H1 (cell line): ENCODE measurements around the gene CENPM. TPM values are rescaled to one million over a fixed set of nuclear protein-coding genes. Genes with fewer than 3 reads are reported as not detected.

Experiments
- CTCF ChIA-PET: fragments of 300-600 bp; sonication (Branson Sonifier 250); formaldehyde crosslinking; loops from one replicate; lab custom pipeline; 2021; ENCODE audit not compliant: partially characterized antibody; lab: Charles Lee
- POLR2A ChIA-PET: fragments of 300-600 bp; sonication (Branson Sonifier 250); formaldehyde crosslinking; loops from one replicate; lab custom pipeline; 2021; ENCODE audit warnings: inconsistent platforms; ENCODE audit not compliant: partially characterized antibody; lab: Charles Lee
- DNase-seq, 2 experiments: peaks; one replicate each; pipeline versions ENCODE4 v3.0.0 to v3.0.0-alpha.2; 2010 to 2022; ENCODE audit warnings: low spot score in 2 of 2, low read depth in 1 of 2, mixed read lengths in 1 of 2
- FAIRE-seq: peaks from 2 replicates; lab custom pipeline; 2011; peaks lifted over from hg19 to GRCh38; lab: Jason Lieb, UNC
- H2AFZ ChIP-seq: 2 replicates; pipeline ENCODE4 v1.8.1; 2012; ENCODE audit warnings: low read length, inconsistent platforms
- H2AK5ac ChIP-seq: 2 replicates; pipeline ENCODE4 v1.6.1; 2013; ENCODE audit warnings: low read depth, low read length
- H2BK120ac ChIP-seq: replicated peaks from 2 replicates; pipeline ENCODE3; 2013; ENCODE audit warnings: low read depth, low read length, inconsistent platforms
- H2BK12ac ChIP-seq: 2 replicates; pipeline ENCODE4 v1.6.1; 2013; ENCODE audit warnings: low read depth, low read length
- H2BK15ac ChIP-seq: 2 replicates; pipeline ENCODE4 v1.6.1; 2013; ENCODE audit warnings: low read length
- H2BK20ac ChIP-seq: 2 replicates; pipeline ENCODE4 v1.6.1; 2013; ENCODE audit warnings: low read length
- H2BK5ac ChIP-seq: 2 replicates; pipeline ENCODE4 v1.6.1; 2013; ENCODE audit warnings: low read depth, low read length
- H3K14ac ChIP-seq: 2 replicates; pipeline ENCODE4 v1.6.1; 2013; ENCODE audit warnings: inconsistent platforms; ENCODE audit not compliant: insufficient read length
- H3K18ac ChIP-seq: 2 replicates; pipeline ENCODE4 v1.6.1; 2013; ENCODE audit warnings: low read length; ENCODE audit errors: extremely low read depth
- H3K23ac ChIP-seq: 2 replicates; pipeline ENCODE4 v1.6.1; 2013; ENCODE audit warnings: inconsistent platforms; ENCODE audit not compliant: insufficient read length
- H3K23me2 ChIP-seq: 2 replicates; pipeline ENCODE4 v1.6.1; 2013; ENCODE audit warnings: low read depth, low read length
- H3K27ac ChIP-seq: 2 replicates; pipeline ENCODE4 v1.6.1; 2011; ENCODE audit warnings: low read depth, low read length, inconsistent platforms
- H3K27me3 ChIP-seq, 4 experiments: replicated peaks in 1 of 4; 1 replicate in 1 of 4; 2 replicates in 3 of 4; pipeline versions ENCODE4 v1.6.1 to v1.8.1; 2011 to 2013; ENCODE audit warnings: low read length in 3 of 4, mild to moderate bottlenecking in 3 of 4, inconsistent platforms in 2 of 4, mixed read lengths in 2 of 4, moderate library complexity in 1 of 4; ENCODE audit not compliant: control insufficient read depth in 3 of 4, insufficient read depth in 3 of 4; ENCODE audit errors: extremely low read depth in 1 of 4
- H3K36me3 ChIP-seq, 4 experiments: 2 replicates each; pipeline versions ENCODE4 v1.6.1 to v1.8.1; 2011 to 2013; ENCODE audit warnings: mild to moderate bottlenecking in 4 of 4, low read length in 3 of 4, moderate library complexity in 2 of 4, control low read depth in 1 of 4, inconsistent platforms in 1 of 4; ENCODE audit not compliant: insufficient read depth in 4 of 4, control insufficient read depth in 2 of 4
- H3K4ac ChIP-seq: replicated peaks from 2 replicates; pipeline ENCODE3; 2013; ENCODE audit warnings: low read length, low read depth, mixed read lengths, inconsistent platforms; ENCODE audit not compliant: insufficient read length
- H3K4me1 ChIP-seq, 4 experiments: replicated peaks in 1 of 4; 1 replicate in 1 of 4; 2 replicates in 3 of 4; pipeline versions ENCODE4 v1.6.1 to v1.8.1; 2011 to 2013; ENCODE audit warnings: low read length in 3 of 4, inconsistent platforms in 2 of 4, mixed read lengths in 1 of 4; ENCODE audit not compliant: insufficient read depth in 4 of 4, control insufficient read depth in 3 of 4
- H3K4me2 ChIP-seq, 2 experiments: 2 replicates each; pipeline versions ENCODE4 v1.6.1 to v1.8.1; 2011 to 2013; ENCODE audit warnings: low read depth in 2 of 2, low read length in 2 of 2, control low read depth in 1 of 2, inconsistent platforms in 1 of 2, mild to moderate bottlenecking in 1 of 2; ENCODE audit not compliant: insufficient read depth in 1 of 2
- H3K4me3 ChIP-seq, 4 experiments: fragments of 200-600, 300-600 bp in 1 of 4; sonication (generic), shearing (Covaris generic), sonication (Bioruptor Twin) in 1 of 4; 2 replicates each; pipeline versions ENCODE4 v1.5.1 to v1.8.1; 2011 to 2016; ENCODE audit warnings: low read length in 4 of 4, low read depth in 3 of 4, control low read depth in 2 of 4, inconsistent platforms in 2 of 4, mild to moderate bottlenecking in 2 of 4, mixed read lengths in 1 of 4, moderate library complexity in 1 of 4; ENCODE audit not compliant: insufficient read depth in 2 of 4; ENCODE audit errors: extremely low read depth in 1 of 4
- H3K56ac ChIP-seq: replicated peaks from 2 replicates; pipeline ENCODE3; 2013; ENCODE audit warnings: low read depth, mild to moderate bottlenecking, mixed read lengths, low read length, inconsistent platforms; ENCODE audit not compliant: insufficient read length
- H3K79me1 ChIP-seq: 2 replicates; pipeline ENCODE4 v1.6.1; 2013; ENCODE audit warnings: low read depth, low read length, control low read depth
- H3K79me2 ChIP-seq, 2 experiments: 2 replicates each; pipeline versions ENCODE4 v1.6.1 to v1.8.1; 2012 to 2013; ENCODE audit warnings: low read length in 2 of 2, mild to moderate bottlenecking in 2 of 2, inconsistent platforms in 1 of 2; ENCODE audit not compliant: insufficient read depth in 2 of 2, control insufficient read depth in 1 of 2
- H3K9ac ChIP-seq, 4 experiments: replicated peaks in 1 of 4; 1 replicate in 1 of 4; 2 replicates in 3 of 4; pipeline versions ENCODE4 v1.6.1 to v1.8.1; 2011 to 2013; ENCODE audit warnings: low read depth in 3 of 4, low read length in 3 of 4, control low read depth in 2 of 4, mild to moderate bottlenecking in 2 of 4, moderate library complexity in 2 of 4, inconsistent platforms in 1 of 4; ENCODE audit errors: extremely low read depth in 1 of 4
- H3K9me3 ChIP-seq, 2 experiments: 2 replicates each; pipeline versions ENCODE4 v1.6.1 to v1.8.1; 2012 to 2013; ENCODE audit warnings: mild to moderate bottlenecking in 2 of 2, moderate library complexity in 2 of 2, control low read depth in 1 of 2, inconsistent platforms in 1 of 2, low read depth in 1 of 2, low read length in 1 of 2, mixed read lengths in 1 of 2; ENCODE audit not compliant: insufficient read depth in 2 of 2
- H4K20me1 ChIP-seq, 2 experiments: replicated peaks in 1 of 2; 2 replicates each; pipeline versions ENCODE3 to v1.8.1; 2011 to 2013; ENCODE audit warnings: inconsistent platforms in 2 of 2, low read length in 2 of 2, mild to moderate bottlenecking in 1 of 2; ENCODE audit not compliant: insufficient read depth in 2 of 2, control insufficient read depth in 1 of 2
- H4K5ac ChIP-seq: 2 replicates; pipeline ENCODE4 v1.6.1; 2013; ENCODE audit warnings: low read length, low read depth, mixed read lengths, inconsistent platforms; ENCODE audit not compliant: insufficient read length
- H4K8ac ChIP-seq: 2 replicates; pipeline ENCODE4 v1.8.0; 2013; ENCODE audit warnings: mild to moderate bottlenecking, moderate library complexity, low read length, inconsistent platforms; ENCODE audit not compliant: insufficient read depth; ENCODE audit errors: extremely low read depth
- H4K91ac ChIP-seq: replicated peaks from 2 replicates; pipeline ENCODE3; 2013; ENCODE audit warnings: low read length, mixed read lengths, inconsistent platforms; ENCODE audit not compliant: insufficient read length
- GTF2F1 ChIP-seq: IDR thresholded peaks from 2 replicates; pipeline ENCODE4 v1.6.1; 2012; ENCODE audit warnings: low read depth, low read length, improper control_type of control experiment, borderline replicate concordance
- NRF1 ChIP-seq: IDR thresholded peaks from 2 replicates; pipeline ENCODE4 v1.6.1; 2011; ENCODE audit warnings: mild to moderate bottlenecking, low read depth, low read length, improper control_type of control experiment
- YY1 ChIP-seq: IDR thresholded peaks from 2 replicates; pipeline ENCODE4 v1.6.1; 2011; ENCODE audit warnings: low read depth, mild to moderate bottlenecking, low read length
- WGBS, 2 experiments: shearing (Covaris generic) in 1 of 2; methylation state at CpG; one replicate each; pipeline versions ENCODE4 v1.1.6 to v1.1.7; 2013 to 2015; ENCODE audit warnings: low lambda C conversion rate in 2 of 2, mixed read lengths in 2 of 2, inconsistent platforms in 1 of 2, low coverage in 1 of 2, missing lambda C conversion rate in 1 of 2; ENCODE audit not compliant: insufficient replicate concordance in 2 of 2, insufficient coverage in 1 of 2, insufficient read length in 1 of 2; ENCODE audit errors: extremely low coverage in 1 of 2, missing lambda C conversion rate in 1 of 2; 5-methylcytosine and 5-hydroxymethylcytosine counted together
- polyA plus RNA-seq, 7 experiments: library from polyadenylated mRNA; depleted of rRNA in 3 of 7; stranded (reverse) in 5 of 7; unstranded in 2 of 7; fragments of >200 nt in 5 of 7; fragments of 200-250 nt in 2 of 7; gene quantifications; 1 replicate in 5 of 7; 2 replicates in 1 of 7; 4 replicates in 1 of 7; pipeline versions ENCODE4 v1.2.1 to v1.2.3, GENCODE V29; 2011 to 2013; ENCODE audit warnings: missing spikeins in 2 of 7, mixed read lengths in 2 of 7
- total RNA-seq: library from RNA; stranded (reverse); fragmentation: NEBNext Ultra II Directional; extraction: Animal tissue kit (Norgen Biotek cat#: 25700); gene quantifications from 2 replicates; pipeline ENCODE4 v1.2.1, GENCODE V29; 2021

The CENPM gene
- total and polyA plus RNA-seq, 2 of the 8 experiments (the other 6 are each of a cell fraction or from before 2014, with no cell fraction given), result 32.0 to 80.4 TPM

- H3K4me3 ChIP-seq, result no peak within 1 kb of the TSS
- POLR2A ChIA-PET, result interaction anchor here (0.6 to 3.8 kb wide), 3 partner anchors 16 to 121 kb away, joined by 3 to 13 read pairs (median 3); partner anchors contain the start of gene NDUFA6
- H2BK120ac ChIP-seq, result no peak within 1 kb of the TSS
- DNase-seq, result no peak
- H3K79me1 ChIP-seq, result no peaks in the 10 kb centered on the region
- H3K9me3 ChIP-seq, result no peaks in the 10 kb centered on the region
- CTCF ChIA-PET, result interaction anchor here (0.9 to 10.8 kb wide), 11 partner anchors 9 to 475 kb away, joined by 3 to 116 read pairs (median 4); no protein-coding TSS in a partner anchor
- no peak within 1 kb of the TSS for H4K91ac ChIP-seq
- TF ChIP-seq YY1 (peak; percentile 48; the same call in 1 of the 2 replicates), NRF1 (no peak), GTF2F1 (no peak)
- TF ChIP-seq, all 59 proteins: peak for 1
- Histone ChIP-seq H2AFZ (no peak within 1 kb of the TSS), H3K23me2 (no peaks in the 10 kb centered on the region), H4K5ac (no peak within 1 kb of the TSS), H2BK15ac (0 out of 2 replicates have a peak within 1 kb of the TSS, but pooled peaks have one; percentile 14), H3K4me1 (peaks cover 0 to 13% (median 3%) of the 10 kb centered on the region in 4 experiments; a peak in 5 of 7 replicates), H2BK5ac (no peak within 1 kb of the TSS), H3K14ac (no peak within 1 kb of the TSS), H3K79me2 (no peaks in the 10 kb centered on the region), H3K23ac (no peak within 1 kb of the TSS), H3K56ac (no peak within 1 kb of the TSS), H3K18ac (no peak within 1 kb of the TSS), H3K27ac (no peak within 1 kb of the TSS), H2BK12ac (peak within 1 kb of the TSS; percentile 53; the same call in 1 of the 2 replicates), H2BK20ac (no peak within 1 kb of the TSS), H3K9ac (no peak within 1 kb of the TSS), H4K8ac (peak within 1 kb of the TSS; percentile 82), H3K4ac (no peak within 1 kb of the TSS), H3K36me3 (no peaks in the 10 kb centered on the region), H4K20me1 (no peaks in the 10 kb centered on the region), H3K4me2 (no peak within 1 kb of the TSS), H2AK5ac (0 out of 2 replicates have a peak within 1 kb of the TSS, but pooled peaks have one; percentile 14), H3K27me3 (peaks cover 0 to 5% (median 2%) of the 10 kb centered on the region in 4 experiments; a peak in 4 of 7 replicates)
- no peak for FAIRE-seq
- WGBS, 2 experiments, result 67% methylated on average over 8 of the region's 8 CpGs; no CpG with 5 or more reads in 1 of the 2 experiments
Observed at GRCh38 chr22:41969110-41969646, 22.2 kb upstream of the CENPM start, which contains the start of gene SEPTIN3. TSS of gene SEPTIN3 (plus strand) at chr22:41969443. CDS start at chr22:41971493, 2,050 bp downstream.
